Neural progenitor cell (in vitro differentiated cells): Measurements from ENCODE around the gene DENND4A. TPM values are rescaled to one million over a fixed set of nuclear protein-coding genes. Genes with fewer than 3 reads are reported as not detected.

Experiments used
- DNase-seq: peaks from one replicate; pipeline ENCODE4 v3.0.0-alpha.2; 2016; ENCODE audit warnings: low spot score
- H2AFZ ChIP-seq: fragments of 200-600 bp; sonication (generic); replicated peaks from 2 replicates; pipeline ENCODE4 v1.6.1; 2016; ENCODE audit warnings: antibody characterized with exemption
- H3F3A ChIP-seq: fragments of 200-600 bp; sonication (generic); 2 replicates; pipeline ENCODE4 v1.6.1; 2016; ENCODE audit warnings: antibody characterized with exemption, low read depth
- H3K27ac ChIP-seq: fragments of 200-600 bp; sonication (generic); 2 replicates; pipeline ENCODE4 v1.5.1; 2016; ENCODE audit warnings: mild to moderate bottlenecking
- H3K27me3 ChIP-seq: fragments of 200-600 bp; sonication (generic); 2 replicates; pipeline ENCODE4 v1.6.1; 2016; ENCODE audit warnings: mild to moderate bottlenecking, moderate library complexity
- H3K36me3 ChIP-seq: fragments of 200-600 bp; sonication (generic); 2 replicates; pipeline ENCODE4 v1.5.1; 2016
- H3K4me1 ChIP-seq: fragments of 200-600 bp; sonication (generic); 2 replicates; pipeline ENCODE4 v1.6.1; 2016; ENCODE audit warnings: mixed run types
- H3K4me2 ChIP-seq: fragments of 200-600 bp; sonication (generic); 2 replicates; pipeline ENCODE4 v1.6.1; 2016
- H3K4me3 ChIP-seq: fragments of 200-600 bp; sonication (generic); 2 replicates; pipeline ENCODE4 v1.5.1; 2016
- H3K79me2 ChIP-seq: fragments of 200-600 bp; sonication (generic); 2 replicates; pipeline ENCODE4 v1.6.1; 2016; ENCODE audit warnings: low read depth
- H3K9ac ChIP-seq: fragments of 200-600 bp; sonication (generic); 2 replicates; pipeline ENCODE4 v1.6.1; 2016
- H3K9me3 ChIP-seq: fragments of 200-600 bp; sonication (generic); 2 replicates; pipeline ENCODE4 v1.5.1; 2016; ENCODE audit warnings: low read depth
- H4K20me1 ChIP-seq: fragments of 200-600 bp; sonication (generic); 2 replicates; pipeline ENCODE4 v1.6.1; 2016; ENCODE audit warnings: low read depth
- H3K27ac Mint-ChIP-seq: 3 replicates; pipeline ENCODE4 v1.8.0; 2021; ENCODE audit warnings: mixed read lengths
- H3K27me3 Mint-ChIP-seq: 2 replicates; pipeline ENCODE4 v1.8.0; 2022; ENCODE audit warnings: low read depth, mild to moderate bottlenecking, inconsistent platforms, moderate library complexity, mixed read lengths; ENCODE audit not compliant: insufficient read depth
- H3K36me3 Mint-ChIP-seq: 3 replicates; pipeline ENCODE4 v1.8.0; 2021; ENCODE audit warnings: mixed read lengths
- H3K4me1 Mint-ChIP-seq: 3 replicates; pipeline ENCODE4 v1.8.0; 2021; ENCODE audit warnings: mixed read lengths
- H3K4me3 Mint-ChIP-seq: 3 replicates; pipeline ENCODE4 v1.8.0; 2021; ENCODE audit warnings: mild to moderate bottlenecking, moderate library complexity, mixed read lengths
- H3K9me3 Mint-ChIP-seq: 3 replicates; pipeline ENCODE4 v1.8.0; 2020; ENCODE audit warnings: mixed read lengths
- CTCF ChIP-seq: fragments of 200-600 bp; sonication (generic); IDR thresholded peaks from 2 replicates; pipeline ENCODE4 v1.5.1; 2017; ENCODE audit warnings: antibody characterized with exemption, mild to moderate bottlenecking
- EZH2 ChIP-seq: fragments of 200-600 bp; sonication (generic); IDR thresholded peaks from 2 replicates; pipeline ENCODE4 v1.6.1; 2017; ENCODE audit warnings: antibody characterized with exemption, mild to moderate bottlenecking, moderate library complexity
- EZH2phosphoT487 ChIP-seq: fragments of 200-600 bp; sonication (generic); IDR thresholded peaks from 2 replicates; pipeline ENCODE4 v1.6.1; 2017; ENCODE audit warnings: antibody characterized with exemption
- total RNA-seq: library from RNA; depleted of rRNA; stranded (reverse); fragments of >200 nt; gene quantifications from 2 replicates; pipeline ENCODE4 v1.2.3, GENCODE V29; 2015; ENCODE audit warnings: low replicate concordance

DENND4A gene
- total RNA-seq, 1 donor from 2014 or later = 4.8 TPM

DNA sequence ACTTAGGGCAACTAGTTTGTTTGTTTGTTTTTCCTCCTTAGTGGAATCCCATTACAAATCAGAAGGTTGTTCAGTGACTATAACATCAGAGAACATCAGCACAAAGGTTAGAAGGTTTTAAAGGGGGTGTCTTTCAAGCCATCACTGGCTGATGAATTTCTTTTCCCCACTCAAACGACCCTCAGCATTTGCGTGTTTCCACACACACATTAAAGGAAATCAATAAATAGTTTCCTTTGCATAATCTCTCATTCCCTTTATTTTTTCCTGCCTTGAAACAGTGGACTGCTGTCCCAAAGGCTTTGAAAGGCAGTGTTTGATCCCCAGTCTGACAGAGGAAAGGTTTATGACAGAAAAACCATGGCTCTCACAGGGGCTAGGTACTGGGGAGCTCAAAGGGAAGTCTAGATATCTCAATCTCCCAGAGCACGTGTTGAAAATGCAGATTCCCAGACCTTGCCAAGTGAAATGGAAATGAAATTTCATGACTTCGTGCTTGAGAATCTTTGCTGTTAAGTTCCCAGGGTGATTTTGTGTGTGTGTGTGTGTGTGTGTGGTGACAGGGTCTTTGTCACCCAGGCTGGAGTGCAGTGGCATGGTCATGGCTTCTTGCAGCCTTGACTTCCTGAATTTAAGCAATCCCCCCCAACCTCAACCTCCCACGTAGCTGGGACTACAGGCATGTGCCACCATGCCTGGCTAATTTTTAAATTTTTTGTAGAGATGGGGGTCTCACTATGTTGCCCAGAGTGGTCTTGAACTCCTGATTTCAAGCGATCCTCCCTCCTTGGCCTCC, 178.9 kb downstream of the DENND4A start:
- Histone ChIP-seq H4K20me1 (no peaks in the 10 kb centered on the region), H3K4me3 (no peak overlapping the region), H3K4me1 (peaks cover 16% of the 10 kb centered on the region), H2AFZ (no peak overlapping the region), H3K27me3 (no peaks in the 10 kb centered on the region), H3K9me3 (no peaks in the 10 kb centered on the region), H3K9ac (peak overlapping the region; percentile 15), H3K79me2 (peaks cover 28% of the 10 kb centered on the region), H3F3A (peaks cover 22% of the 10 kb centered on the region), H3K27ac (peak overlapping the region; percentile 93), H3K36me3 (no peaks in the 10 kb centered on the region), H3K4me2 (peak overlapping the region; percentile 95)
- Mint-ChIP-seq H3K4me3 (no peak overlapping the region), H3K36me3 (no peaks in the 10 kb centered on the region), H3K4me1 (peaks cover 29% of the 10 kb centered on the region), H3K9me3 (no peaks in the 10 kb centered on the region), H3K27ac (peak overlapping the region; percentile 57), H3K27me3 (peaks cover 6% of the 10 kb centered on the region)
- TF ChIP-seq EZH2 (no peak), EZH2phosphoT487 (no peak), CTCF (no peak)
- no peak for DNase-seq

DNA sequence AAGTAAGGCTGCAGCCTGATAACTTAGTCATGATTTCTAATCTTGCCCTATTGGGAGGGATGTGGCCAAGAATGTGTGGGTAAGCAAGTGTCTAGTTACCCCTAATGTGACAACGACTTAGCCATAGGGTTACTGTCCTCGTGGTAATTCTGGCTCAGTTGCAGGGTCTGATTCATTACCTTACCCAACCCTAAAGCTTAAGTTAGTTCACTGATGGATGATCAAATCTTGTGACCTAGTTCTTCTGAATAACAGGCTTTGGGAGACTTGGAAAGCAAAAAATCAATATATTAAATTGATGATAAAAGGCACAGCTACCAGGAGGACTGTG, 179.5 kb downstream of the DENND4A start:
- Mint-ChIP-seq H3K9me3 (no peaks in the 10 kb centered on the region), H3K27me3 (peaks cover 6% of the 10 kb centered on the region), H3K36me3 (no peaks in the 10 kb centered on the region), H3K4me3 (peak overlapping the region; percentile 92), H3K4me1 (peaks cover 29% of the 10 kb centered on the region), H3K27ac (peak overlapping the region; percentile 97)
- TF ChIP-seq EZH2phosphoT487 (no peak), EZH2 (no peak), CTCF (no peak)
- peaks cover 16% of the 10 kb centered on the region for H3K4me1 ChIP-seq
- no peaks in the 10 kb centered on the region for H3K9me3 ChIP-seq
- no peaks in the 10 kb centered on the region for H4K20me1 ChIP-seq
- peaks cover 22% of the 10 kb centered on the region for H3F3A ChIP-seq
- H3K4me2 ChIP-seq = peak overlapping the region; percentile 95
- no peak overlapping the region for H3K4me3 ChIP-seq
- peak overlapping the region; percentile 15 for H3K9ac ChIP-seq
- H3K27ac ChIP-seq = peak overlapping the region; percentile 93
- peaks cover 32% of the 10 kb centered on the region for H3K79me2 ChIP-seq
- no peaks in the 10 kb centered on the region for H3K36me3 ChIP-seq
- H2AFZ ChIP-seq = peak overlapping the region; percentile 95
- DNase-seq = no peak
- H3K27me3 ChIP-seq = no peaks in the 10 kb centered on the region

GRCh38 chr15:65611888-65612615, 180.0 kb downstream of the DENND4A start:
- peak overlapping the region; percentile 54 for H3K9ac ChIP-seq
- H3K4me1 Mint-ChIP-seq = peaks cover 29% of the 10 kb centered on the region
- peaks cover 22% of the 10 kb centered on the region for H3F3A ChIP-seq
- peak overlapping the region; percentile 95 for H2AFZ ChIP-seq
- H3K4me3 ChIP-seq = peak overlapping the region; percentile 96
- H4K20me1 ChIP-seq = no peaks in the 10 kb centered on the region
- no peaks in the 10 kb centered on the region for H3K27me3 ChIP-seq
- peak; percentile 61 for DNase-seq
- no peaks in the 10 kb centered on the region for H3K36me3 ChIP-seq
- peak overlapping the region; percentile 95 for H3K4me2 ChIP-seq
- H3K27ac Mint-ChIP-seq = peak overlapping the region; percentile 97
- no peaks in the 10 kb centered on the region for H3K36me3 Mint-ChIP-seq
- H3K9me3 ChIP-seq = no peaks in the 10 kb centered on the region
- peaks cover 6% of the 10 kb centered on the region for H3K27me3 Mint-ChIP-seq
- peak overlapping the region; percentile 92 for H3K4me3 Mint-ChIP-seq
- peaks cover 37% of the 10 kb centered on the region for H3K79me2 ChIP-seq
- TF ChIP-seq EZH2phosphoT487 = no peak
- peak overlapping the region; percentile 93 for H3K27ac ChIP-seq
- H3K9me3 Mint-ChIP-seq = no peaks in the 10 kb centered on the region
- peaks cover 16% of the 10 kb centered on the region for H3K4me1 ChIP-seq
